ENCODE data around the gene VCL. TPM values are rescaled to one million over a fixed set of nuclear protein-coding genes. Genes with fewer than 3 reads are reported as not detected.

The VCL gene
- total RNA-seq, 1 experiment from 2014 or later, result 495 TPM

- BruUV-seq (replicated peaks), result no TSS peak
- no peak overlapping the region for H3K4me3 ChIP-seq (ENCODE audit: low read depth in 2 of 2, low read length in 2 of 2)
- ChIA-PET POLR2A (no interaction called here), CTCF (no interaction called here)
- intact Hi-C loops (cut with micrococcal nuclease; ENCODE audit: unreplicated experiment), result no loop called here
- no peak for TF ChIP-seq SIN3A (IDR thresholded peaks at IDR 0.05; ENCODE audit: borderline replicate concordance, insufficient read depth, low read depth, low read length)
- no peak for TF ChIP-seq TCF7L2 (IDR thresholded peaks at IDR 0.05; ENCODE audit: low read depth, low read length)
- TF ChIP-seq CTCF (IDR thresholded peaks at IDR 0.05), result no peak
- no peak overlapping the region for H3K27ac ChIP-seq (ENCODE audit: low read length)
- ATAC-seq (no peak), DNase-seq (ENCODE audit: low read depth, low spot score) (no peak)
- no peaks in the 10 kb centered on the region for H3K27me3 ChIP-seq (ENCODE audit: control insufficient read depth, insufficient read depth, low read length)
- H3K4me1 ChIP-seq (ENCODE audit: control insufficient read depth, insufficient read depth, low read length), result peaks cover 20% of the 10 kb centered on the region
- H3K36me3 ChIP-seq (ENCODE audit: control insufficient read depth, insufficient read depth, low read length), result no peaks in the 10 kb centered on the region; the same call in 1 of the 2 replicates
- in situ Hi-C loops (cut with HindIII; ENCODE audit: low pct_unique_long_range_greater_than_20kb, low sequenced_read_pairs), result no loop called here
- H3K9me3 ChIP-seq (ENCODE audit: control insufficient read depth, insufficient read depth, low read depth, low read length), result no peaks in the 10 kb centered on the region
Measured at GRCh38 chr10:74156919-74157289, 159.0 kb downstream of the VCL start.

- Histone ChIP-seq H3K27ac (ENCODE audit: low read length) (no peak overlapping the region), H3K4me1 (ENCODE audit: control insufficient read depth, insufficient read depth, low read length) (peaks cover 10% of the 10 kb centered on the region; the same call in 1 of the 2 replicates), H3K4me3 (ENCODE audit: low read depth in 2 of 2, low read length in 2 of 2) (no peak overlapping the region), H3K36me3 (ENCODE audit: control insufficient read depth, insufficient read depth, low read length) (no peaks in the 10 kb centered on the region), H3K9me3 (ENCODE audit: control insufficient read depth, insufficient read depth, low read depth, low read length) (no peaks in the 10 kb centered on the region), H3K27me3 (ENCODE audit: control insufficient read depth, insufficient read depth, low read length) (no peaks in the 10 kb centered on the region)
- CTCF ChIA-PET, result no interaction called here
- DNase-seq (ENCODE audit: low read depth, low spot score) (no peak), ATAC-seq (no peak)
- BruUV-seq (replicated peaks), result no TSS peak
- intact Hi-C loops (cut with micrococcal nuclease; ENCODE audit: unreplicated experiment), result no loop called here
- POLR2A ChIA-PET, result no interaction called here
- in situ Hi-C loops (cut with HindIII; ENCODE audit: low pct_unique_long_range_greater_than_20kb, low sequenced_read_pairs), result no loop called here
- TF ChIP-seq POLR2AphosphoS5 (IDR thresholded peaks at IDR 0.05; ENCODE audit: low read depth, low read length) (no peak), REST (IDR thresholded peaks at IDR 0.05; ENCODE audit: insufficient read depth in 1 of 2, low read depth in 2 of 2, low read length in 1 of 2) (no peak), TCF7L2 (IDR thresholded peaks at IDR 0.05; ENCODE audit: low read depth, low read length) (no peak), SIN3A (IDR thresholded peaks at IDR 0.05; ENCODE audit: borderline replicate concordance, insufficient read depth, low read depth, low read length) (no peak), CTCF (IDR thresholded peaks at IDR 0.05) (no peak)
Measured at GRCh38 chr10:74160013-74160412, 162.1 kb downstream of the VCL start.

Measured in Panc1 (cell line).